Lower leg skin (tissue), 3 donors: ENCODE results near the gene TPO.
"Not testable (repeated sequence)": the region's sequence is repeated elsewhere in the genome, so short reads cannot be mapped to it uniquely, and the experiment has no call there.

Source experiments
- CTCF ChIP-seq, 3 donors: fragments of 450-650 bp; IDR thresholded peaks; one replicate each; pipeline ENCODE4 v1.5.1; 2016; ENCODE audit warnings: antibody characterized with exemption in 3 of 3, mild to moderate bottlenecking in 3 of 3, moderate library complexity in 2 of 3
- POLR2A ChIP-seq, 2 donors: fragments of 450-650 bp; IDR thresholded peaks; one replicate each; pipeline ENCODE4 v1.6.1; 2016 to 2017; ENCODE audit warnings: antibody characterized with exemption in 2 of 2, mild to moderate bottlenecking in 1 of 2, moderate library complexity in 1 of 2

GRCh38 chr2:1581257-1581964, 168.1 kb downstream of the TPO start:
- TF ChIP-seq CTCF, POLR2A (IDR thresholded peaks at IDR 0.05): not testable (repeated sequence)
